Left renal cortex interstitium (tissue), 4 donors: Measurements from ENCODE around the gene ADAMTS17. TPM values are rescaled to one million over a fixed set of nuclear protein-coding genes. Genes with fewer than 3 reads are reported as not detected.

ENCODE experiments used
- DNase-seq, 4 donors: peaks; one replicate each; pipeline ENCODE4 v3.0.0-alpha.2; 2013; ENCODE audit warnings: low read depth in 4 of 4, low spot score in 2 of 4, missing footprints in 1 of 4
- polyA plus RNA-seq, 4 donors: library from polyadenylated mRNA; unstranded; fragments of 120-200 nt; gene quantifications; one replicate each; pipeline ENCODE4 v1.2.1, GENCODE V29; 2013; ENCODE audit not compliant: insufficient read length in 4 of 4

The ADAMTS17 gene
- polyA plus RNA-seq, 4 donors: 2.0 to 2.7 (median 2.4) TPM

- DNase-seq: no peak
Measured at GRCh38 chr15:99963976-99964375, 377.8 kb downstream of the ADAMTS17 start.

GRCh38 chr15:99963096-99963825 lies 378.5 kb downstream of the ADAMTS17 start:
- no peak for DNase-seq

GRCh38 chr15:99962006-99962561 lies 379.7 kb downstream of the ADAMTS17 start:
- no peak for DNase-seq

GRCh38 chr15:99961011-99961441 lies 380.7 kb downstream of the ADAMTS17 start:
- DNase-seq: no peak

- no peak for DNase-seq
Measured at GRCh38 chr15:99959326-99959725, 382.4 kb downstream of the ADAMTS17 start.

- no peak for DNase-seq
Measured at GRCh38 chr15:99958426-99959097, 383.2 kb downstream of the ADAMTS17 start.

- no peak for DNase-seq
Measured at GRCh38 chr15:99957642-99958013, 384.1 kb downstream of the ADAMTS17 start.

- no peak for DNase-seq
Measured at GRCh38 chr15:99956820-99957641, 384.7 kb downstream of the ADAMTS17 start.

- DNase-seq: no peak
Measured at GRCh38 chr15:99956022-99956775, 385.6 kb downstream of the ADAMTS17 start.

- DNase-seq: no peak
Measured at GRCh38 chr15:99955532-99955931, 386.2 kb downstream of the ADAMTS17 start.

GRCh38 chr15:99955181-99955525 lies 386.6 kb downstream of the ADAMTS17 start:
- DNase-seq: no peak

GRCh38 chr15:99954361-99955180 lies 387.2 kb downstream of the ADAMTS17 start:
- no peak for DNase-seq

- no peak for DNase-seq
Measured at GRCh38 chr15:99953886-99954285, 387.9 kb downstream of the ADAMTS17 start.

GRCh38 chr15:99951511-99951910 lies 390.3 kb downstream of the ADAMTS17 start:
- DNase-seq: no peak

GRCh38 chr15:99944131-99944530 lies 397.6 kb downstream of the ADAMTS17 start:
- no peak for DNase-seq

- no peak for DNase-seq
Measured at GRCh38 chr15:99943466-99943865, 398.3 kb downstream of the ADAMTS17 start.

GRCh38 chr15:99932676-99933402 lies 408.9 kb downstream of the ADAMTS17 start:
- no peak for DNase-seq

GRCh38 chr15:99931703-99932603 lies 409.8 kb downstream of the ADAMTS17 start:
- no peak for DNase-seq
